ENCODE data around the gene SORBS2. TPM values are rescaled to one million over a fixed set of nuclear protein-coding genes. Genes with fewer than 3 reads are reported as not detected.
A peak's percentile ranks its signal among the peaks of the same experiment; 100 is the strongest.

The SORBS2 gene
- total RNA-seq, 4 donors from 2014 or later, result 290 to 437 (median 377) TPM

- intact Hi-C loops (cut with DNase I), result no loop called here
- no peak for DNase-seq
- Histone ChIP-seq H3K27ac (peak overlapping the region in 2 of 3 donors; percentile 29 to 65), H3K9me3 (no peaks in the 10 kb centered on the region), H3K4me3 (replicated peaks in 1 of 3) (no peak overlapping the region), H3K27me3 (no peaks in the 10 kb centered on the region), H3K36me3 (no peaks in the 10 kb centered on the region), H3K4me1 (peaks cover 24 to 45% of the 10 kb centered on the region in 2 donors)
- WGBS, 2 donors, result 90 to 100% methylated on average over 6 to 7 of the region's 8 CpGs
- no peak for TF ChIP-seq POLR2A (IDR thresholded peaks at IDR 0.05)
- TF ChIP-seq, protein P1, sequence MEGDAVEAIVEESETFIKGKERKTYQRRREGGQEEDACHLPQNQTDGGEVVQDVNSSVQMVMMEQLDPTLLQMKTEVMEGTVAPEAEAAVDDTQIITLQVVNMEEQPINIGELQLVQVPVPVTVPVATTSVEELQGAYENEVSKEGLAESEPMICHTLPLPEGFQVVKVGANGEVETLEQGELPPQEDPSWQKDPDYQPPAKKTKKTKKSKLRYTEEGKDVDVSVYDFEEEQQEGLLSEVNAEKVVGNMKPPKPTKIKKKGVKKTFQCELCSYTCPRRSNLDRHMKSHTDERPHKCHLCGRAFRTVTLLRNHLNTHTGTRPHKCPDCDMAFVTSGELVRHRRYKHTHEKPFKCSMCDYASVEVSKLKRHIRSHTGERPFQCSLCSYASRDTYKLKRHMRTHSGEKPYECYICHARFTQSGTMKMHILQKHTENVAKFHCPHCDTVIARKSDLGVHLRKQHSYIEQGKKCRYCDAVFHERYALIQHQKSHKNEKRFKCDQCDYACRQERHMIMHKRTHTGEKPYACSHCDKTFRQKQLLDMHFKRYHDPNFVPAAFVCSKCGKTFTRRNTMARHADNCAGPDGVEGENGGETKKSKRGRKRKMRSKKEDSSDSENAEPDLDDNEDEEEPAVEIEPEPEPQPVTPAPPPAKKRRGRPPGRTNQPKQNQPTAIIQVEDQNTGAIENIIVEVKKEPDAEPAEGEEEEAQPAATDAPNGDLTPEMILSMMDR (IDR thresholded peaks at IDR 0.05), result no peak
Observed at GRCh38 chr4:185838104-185838452, 26.1 kb upstream of the SORBS2 start.

DNA sequence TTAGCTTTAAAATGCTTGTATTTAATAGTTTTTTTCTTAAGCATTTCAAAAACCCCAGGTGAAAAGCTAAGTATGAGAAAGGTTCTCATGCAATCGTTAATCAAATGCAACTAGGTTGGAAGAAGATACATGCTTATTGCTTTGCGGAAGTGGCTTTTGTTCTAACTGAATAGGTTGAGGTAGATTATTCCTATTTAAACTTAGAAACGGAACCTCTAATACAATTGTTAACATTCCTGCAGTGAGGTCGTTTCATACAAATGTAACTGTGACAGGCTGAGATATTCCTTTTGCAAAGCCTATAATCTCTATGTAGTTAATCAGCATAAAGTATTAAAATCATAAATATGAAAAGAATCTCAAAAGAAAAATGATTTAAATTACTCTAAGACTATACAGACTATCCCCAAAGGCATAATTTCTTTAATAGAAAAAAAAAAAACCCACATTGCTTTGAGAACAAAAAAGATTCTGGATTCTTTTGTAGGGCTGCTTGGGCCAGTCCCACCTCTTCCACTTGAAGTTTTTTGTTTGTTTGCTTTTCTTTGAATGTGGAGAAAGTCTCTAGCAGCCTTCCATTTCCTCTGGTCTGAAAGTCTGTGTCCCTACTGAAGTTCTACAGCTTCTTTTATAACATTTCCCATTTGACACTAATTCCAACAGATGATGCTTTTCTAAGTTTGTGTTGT lies 25.6 kb upstream of the SORBS2 start:
- Histone ChIP-seq H3K27me3 (no peaks in the 10 kb centered on the region), H3K36me3 (no peaks in the 10 kb centered on the region), H3K27ac (peak overlapping the region in 2 of 3 donors; percentile 29 to 65), H3K9me3 (no peaks in the 10 kb centered on the region), H3K4me1 (peaks cover 24 to 45% of the 10 kb centered on the region in 2 donors), H3K4me3 (replicated peaks in 1 of 3) (no peak overlapping the region)
- DNase-seq, result no peak
- no peak for TF ChIP-seq POLR2A (IDR thresholded peaks at IDR 0.05)
- TF ChIP-seq, protein P1 (IDR thresholded peaks at IDR 0.05), result no peak
- intact Hi-C loops (cut with DNase I), result no loop called here
- WGBS, 2 donors, result 75% methylated on average over 4 of the region's 4 CpGs

DNA sequence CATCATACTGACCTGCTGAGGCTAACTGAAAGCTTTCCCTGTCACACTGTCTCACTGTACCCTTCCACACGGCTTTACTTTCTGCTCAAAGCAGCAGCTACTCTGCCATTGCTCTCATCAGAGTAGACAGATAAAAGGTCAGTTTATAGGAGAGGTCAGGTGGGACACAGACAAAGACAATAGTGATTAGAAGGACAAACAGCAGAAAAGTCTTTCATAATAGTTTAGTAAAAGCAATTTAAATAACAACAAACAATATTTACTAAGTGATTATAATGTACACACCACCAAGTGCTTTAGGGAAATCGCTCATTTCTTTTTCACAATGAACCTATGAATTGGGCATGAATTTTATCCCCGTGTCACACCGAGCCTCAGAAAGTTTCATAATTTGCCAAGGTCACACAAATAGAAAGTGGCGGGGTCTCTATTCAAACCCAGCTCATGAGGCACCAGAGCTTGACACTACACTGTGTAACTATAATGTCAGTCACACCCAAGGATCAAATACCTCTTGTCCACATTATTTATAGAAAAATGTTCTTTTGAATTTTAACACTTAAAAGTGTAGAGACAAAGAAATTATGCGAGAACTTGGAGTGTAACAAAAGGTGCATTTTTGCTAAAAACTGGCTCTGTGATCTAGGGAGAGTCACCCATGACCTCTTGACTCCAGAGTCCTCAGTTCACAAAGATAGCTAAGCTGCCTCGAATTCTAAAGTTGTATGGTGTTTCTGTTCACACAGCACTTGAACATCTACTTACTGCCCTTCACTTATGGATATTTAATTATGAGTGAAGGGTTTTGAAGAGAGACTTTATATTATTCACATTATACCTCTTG lies 24.5 kb upstream of the SORBS2 start:
- TF ChIP-seq POLR2A (IDR thresholded peaks at IDR 0.05), result no peak
- TF ChIP-seq, protein P1 (IDR thresholded peaks at IDR 0.05), result no peak
- no peak overlapping the region for H3K4me3 ChIP-seq (replicated peaks in 1 of 3)
- intact Hi-C loops (cut with DNase I), result no loop called here
- no peaks in the 10 kb centered on the region for H3K27me3 ChIP-seq
- no peaks in the 10 kb centered on the region for H3K9me3 ChIP-seq
- peaks cover 24 to 46% of the 10 kb centered on the region in 2 donors for H3K4me1 ChIP-seq
- H3K36me3 ChIP-seq, result no peaks in the 10 kb centered on the region
- peak overlapping the region in 1 of 3 donors; percentile 21 for H3K27ac ChIP-seq
- DNase-seq, result no peak
- WGBS, 2 donors, result 77 to 82% methylated on average over 7 of the region's 7 CpGs

DNA sequence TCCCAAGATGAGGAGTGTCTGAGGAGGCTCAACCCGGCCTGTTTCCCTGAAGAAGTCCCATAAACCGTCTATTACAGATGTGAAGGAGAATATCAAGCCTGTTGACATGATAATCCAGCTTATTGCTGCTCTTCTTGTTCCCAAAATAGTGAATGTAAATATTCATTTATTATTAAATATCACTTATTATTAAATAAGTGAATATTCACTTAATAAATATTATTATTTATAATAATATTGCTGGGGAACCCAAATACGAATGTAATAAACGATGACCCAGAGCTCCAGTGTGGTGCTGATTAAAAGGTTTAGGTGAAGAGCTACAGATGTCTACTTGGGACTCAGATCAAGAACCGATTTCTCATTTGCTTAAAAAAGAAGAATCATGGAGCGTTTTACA lies 23.8 kb upstream of the SORBS2 start:
- H3K4me1 ChIP-seq, result peaks cover 31 to 52% of the 10 kb centered on the region in 2 donors
- 93 to 94% methylated on average over 6 of the region's 6 CpGs for WGBS, 2 donors

More for the DNA sequence above, 23.8 kb upstream of the SORBS2 start:
- no peaks in the 10 kb centered on the region for H3K27me3 ChIP-seq
- H3K4me3 ChIP-seq (replicated peaks in 1 of 3), result no peak overlapping the region
- no peak overlapping the region for H3K27ac ChIP-seq
- intact Hi-C loops (cut with DNase I), result no loop called here
- TF ChIP-seq POLR2A (IDR thresholded peaks at IDR 0.05), result no peak
- TF ChIP-seq, protein P1 (IDR thresholded peaks at IDR 0.05), result no peak
- no peaks in the 10 kb centered on the region for H3K36me3 ChIP-seq
- DNase-seq, result no peak
- no peaks in the 10 kb centered on the region for H3K9me3 ChIP-seq

Data from thyroid gland (tissue), 4 donors.